SIG-M5 treated with dmso at 0.1 percent for 504 hours (cell line): Measurements from ENCODE around the gene CUX1.
"Not testable (repeated sequence)": the region's sequence is repeated elsewhere in the genome, so short reads cannot be mapped to it uniquely, and the experiment has no call there.

ENCODE experiments used
- DNase-seq: peaks from one replicate; lab custom pipeline; 2025; ENCODE audit not compliant: unreplicated experiment; lab: John Stamatoyannopoulos, UW

The CUX1 gene

DNA sequence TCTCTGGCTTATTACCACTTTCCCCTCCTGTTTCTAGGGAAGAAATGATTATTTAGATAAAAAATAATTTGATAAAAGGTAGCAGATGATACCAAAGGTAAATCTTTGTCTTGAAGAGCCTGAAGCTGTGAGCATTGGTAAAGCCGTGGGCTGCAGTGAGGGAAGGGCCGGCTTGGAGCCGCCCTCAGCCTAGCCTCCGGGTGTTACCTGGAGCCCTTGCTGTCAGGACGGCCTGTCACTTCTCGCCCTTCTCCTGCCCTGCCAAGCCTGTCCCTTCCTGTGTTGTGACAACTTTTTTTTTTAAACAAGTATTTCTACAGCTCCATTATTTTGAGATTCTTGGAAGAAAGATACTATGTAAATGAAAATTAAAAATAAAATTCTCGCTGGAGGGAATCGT, 7.0 kb downstream of the CUX1 start:
- DNase-seq: no peak

DNA sequence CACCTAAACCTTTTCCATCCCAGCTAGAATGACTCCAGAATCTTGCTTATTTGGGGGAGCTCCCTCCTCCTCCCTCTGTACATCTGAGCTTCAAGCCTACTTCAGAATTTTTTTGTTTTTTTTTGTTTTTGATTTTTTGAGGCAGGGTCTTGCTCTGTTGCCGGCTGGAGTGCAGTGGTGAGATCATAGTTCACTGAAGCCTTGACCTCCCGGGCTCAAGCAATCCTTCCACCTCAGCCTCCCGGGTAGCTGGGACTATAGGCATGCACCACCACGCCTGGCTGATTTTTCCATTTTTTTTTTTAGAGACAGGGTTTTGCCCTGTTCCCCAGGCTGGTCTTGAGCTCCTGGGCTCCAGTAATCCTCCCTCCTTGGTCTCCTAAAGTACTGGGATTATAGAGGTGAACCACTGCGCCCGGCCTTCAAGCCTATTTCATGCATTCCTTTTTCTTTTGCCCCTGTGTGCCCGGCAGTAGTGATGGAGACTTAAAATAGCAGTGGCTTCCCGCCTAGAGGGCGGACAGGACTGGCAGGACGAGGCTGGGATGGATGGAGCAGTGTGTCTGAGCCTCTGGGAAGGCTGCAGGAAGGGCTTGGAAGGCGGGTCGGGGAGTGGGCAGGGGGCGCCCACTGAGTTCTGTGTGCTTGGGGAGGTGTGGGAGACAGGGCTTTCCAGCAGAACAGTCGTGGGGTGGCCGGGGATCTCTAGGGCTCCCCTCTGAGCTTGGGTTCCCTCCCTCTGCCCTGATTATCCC, 8.8 kb downstream of the CUX1 start:
- DNase-seq: no peak

DNA sequence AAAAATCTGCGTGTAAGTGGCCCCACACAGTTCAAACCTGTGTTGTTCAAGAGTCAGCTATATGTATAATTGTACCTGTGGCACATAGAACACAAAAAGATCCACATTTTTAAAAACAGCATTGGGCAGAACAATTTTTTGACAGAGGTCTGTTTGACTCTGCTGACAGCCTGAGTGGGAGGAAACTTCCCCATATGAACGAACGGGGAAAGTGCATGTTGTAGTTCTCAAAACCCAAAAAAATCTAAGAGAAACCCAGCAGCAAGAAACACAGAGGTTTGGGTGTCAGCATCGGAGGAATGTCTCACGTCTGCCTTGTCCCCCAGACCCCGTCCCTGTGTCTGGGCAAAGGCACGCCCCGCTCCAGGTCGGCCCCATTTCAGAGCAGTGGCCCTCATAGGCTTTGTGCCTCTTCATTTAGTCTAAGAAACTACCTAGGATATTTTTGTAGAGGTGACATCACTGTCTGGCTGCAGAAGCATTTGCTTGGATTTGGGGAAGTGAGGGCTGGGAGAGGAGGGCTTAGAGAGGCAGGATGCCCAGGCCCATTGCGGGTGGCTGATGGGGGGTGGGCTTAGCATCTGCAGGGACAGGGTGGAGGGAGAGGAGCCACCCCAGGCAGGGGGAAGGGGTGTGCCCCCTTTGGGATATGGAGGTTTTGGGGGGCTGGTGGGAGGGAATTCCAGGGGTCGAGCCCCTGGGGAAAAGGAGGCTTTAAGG, 11.0 kb downstream of the CUX1 start:
- no peak for DNase-seq

DNA sequence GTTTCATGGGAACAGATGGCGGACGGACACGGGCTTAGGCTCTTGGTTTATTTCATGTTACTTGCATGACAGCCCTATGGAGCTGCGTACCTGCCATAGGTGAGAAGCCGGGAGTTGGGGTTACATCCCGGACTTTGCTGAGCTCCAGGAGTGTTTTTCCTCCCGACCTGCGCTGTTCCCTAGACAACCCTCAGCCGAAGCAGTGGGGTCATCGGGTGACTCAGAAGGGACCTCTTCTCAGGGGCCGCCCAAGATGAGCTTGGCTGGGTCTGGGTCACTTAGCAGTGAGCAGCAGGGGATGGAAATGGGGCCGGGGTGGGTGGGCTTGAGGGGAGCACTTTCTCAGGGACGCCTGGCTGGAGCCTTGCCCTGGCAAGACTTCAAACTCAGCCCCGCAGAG, 11.9 kb downstream of the CUX1 start:
- DNase-seq: no peak

DNA sequence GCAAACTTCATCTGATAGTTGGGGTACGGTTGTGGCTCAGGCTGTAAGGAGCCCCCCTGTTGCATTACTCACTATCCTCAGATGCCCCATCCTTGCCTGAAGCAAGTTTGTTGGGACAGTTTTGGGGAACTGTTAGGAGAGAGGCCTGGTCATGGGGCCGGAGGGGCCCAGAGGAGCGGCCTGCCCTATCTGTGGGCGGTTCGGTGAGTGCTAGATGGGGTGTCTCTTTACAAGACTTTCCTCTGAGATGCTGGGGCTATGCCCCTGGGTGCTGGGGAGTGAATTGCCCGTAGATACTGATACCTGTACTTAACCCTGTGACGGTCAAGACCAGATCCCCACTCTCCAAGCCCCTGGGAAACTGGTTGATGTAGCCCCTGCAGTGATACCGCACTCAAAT, 12.4 kb downstream of the CUX1 start:
- no peak for DNase-seq

DNA sequence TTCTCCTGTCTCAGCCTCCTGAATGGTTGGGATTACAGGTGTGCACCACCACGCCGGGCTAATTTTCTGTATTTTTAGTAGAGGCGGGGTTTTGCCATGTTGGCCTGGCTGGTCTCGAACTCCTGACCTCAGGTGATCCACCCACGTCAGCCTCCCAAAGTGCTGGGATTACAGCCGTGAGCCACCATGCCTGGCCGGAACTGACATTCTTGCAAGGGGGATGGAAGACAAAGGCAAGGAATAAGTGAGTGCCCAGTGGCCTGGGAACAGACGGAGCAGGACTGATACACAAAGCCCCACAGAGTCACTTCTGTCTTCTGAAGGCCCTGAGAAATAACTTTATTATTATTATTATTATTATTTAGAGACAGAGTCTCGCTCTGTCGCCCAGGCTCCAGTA, 14.0 kb downstream of the CUX1 start:
- not testable (repeated sequence) for DNase-seq

DNA sequence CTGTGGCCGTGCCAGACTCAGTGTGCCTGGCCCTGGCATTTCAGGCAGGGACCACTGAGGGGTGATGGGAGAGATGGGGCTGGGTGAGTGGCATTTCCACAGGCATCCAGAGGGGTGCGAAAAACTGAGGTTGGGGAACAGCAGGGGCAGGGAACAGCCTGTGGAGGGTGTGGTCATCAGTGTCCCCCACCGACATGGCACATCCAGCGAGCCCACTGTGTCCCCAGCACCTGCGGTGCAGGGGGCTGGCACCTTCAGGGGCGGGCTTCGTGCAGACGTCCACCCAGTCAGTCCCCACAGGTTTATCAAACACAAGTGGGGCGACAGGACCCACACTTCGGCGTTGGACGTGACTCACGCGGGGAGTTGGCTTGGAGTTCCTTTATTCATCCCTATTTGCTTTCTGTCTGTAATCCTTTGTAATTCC, 14.8 kb downstream of the CUX1 start:
- no peak for DNase-seq

DNA sequence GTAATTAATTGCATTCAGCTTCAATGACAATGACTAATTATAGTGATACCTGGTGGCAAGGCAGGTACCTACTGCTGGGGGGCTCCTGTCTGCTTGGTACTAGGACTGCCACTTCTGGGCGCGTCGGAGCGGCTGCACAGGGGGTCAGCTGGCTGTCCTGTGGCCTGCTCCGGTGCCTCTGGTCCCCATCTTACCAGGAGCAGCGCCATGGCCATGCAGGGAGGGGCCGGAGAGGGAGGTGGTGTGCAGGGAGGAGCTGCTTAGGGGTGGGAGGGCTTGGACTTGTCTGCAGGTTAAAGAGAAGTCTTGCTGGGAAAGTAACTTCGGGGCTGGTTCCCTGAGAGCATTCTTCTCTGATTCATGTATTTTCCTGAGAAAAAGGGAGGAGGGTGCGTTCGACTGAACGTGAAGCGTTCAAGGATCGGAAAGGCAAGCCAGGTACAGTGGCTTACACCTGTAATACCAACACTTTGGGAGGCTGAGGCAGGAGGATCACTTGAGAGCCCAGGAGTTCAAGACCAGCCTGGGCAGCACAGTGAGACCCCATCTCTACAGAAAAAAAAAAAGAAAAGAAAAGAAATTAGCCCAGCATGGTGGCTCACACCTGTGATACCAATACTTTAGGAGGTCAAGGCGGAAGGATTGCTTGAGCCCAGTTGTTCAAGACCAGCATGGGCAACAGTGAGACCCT, 15.4 kb downstream of the CUX1 start:
- DNase-seq: no peak

DNA sequence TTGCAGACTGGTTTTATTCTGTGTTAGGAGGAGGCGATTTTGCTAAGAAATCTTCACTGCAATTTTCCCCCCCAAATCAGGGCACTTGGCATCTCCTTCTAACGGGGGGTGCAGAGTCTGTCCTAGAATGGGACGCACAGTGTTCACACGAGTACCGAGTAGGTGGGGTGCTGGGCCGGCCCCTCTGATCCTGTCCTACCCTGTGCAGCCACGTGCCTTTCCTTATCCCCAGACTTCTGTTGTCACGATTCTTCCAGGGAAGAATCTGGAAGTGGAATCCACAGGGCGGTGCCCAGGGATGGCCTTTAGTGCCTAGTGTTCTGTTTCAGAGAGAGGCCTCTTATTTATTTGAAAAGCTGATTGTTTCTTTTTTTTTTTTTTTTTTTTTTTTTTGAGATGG, 16.4 kb downstream of the CUX1 start:
- DNase-seq: no peak

DNA sequence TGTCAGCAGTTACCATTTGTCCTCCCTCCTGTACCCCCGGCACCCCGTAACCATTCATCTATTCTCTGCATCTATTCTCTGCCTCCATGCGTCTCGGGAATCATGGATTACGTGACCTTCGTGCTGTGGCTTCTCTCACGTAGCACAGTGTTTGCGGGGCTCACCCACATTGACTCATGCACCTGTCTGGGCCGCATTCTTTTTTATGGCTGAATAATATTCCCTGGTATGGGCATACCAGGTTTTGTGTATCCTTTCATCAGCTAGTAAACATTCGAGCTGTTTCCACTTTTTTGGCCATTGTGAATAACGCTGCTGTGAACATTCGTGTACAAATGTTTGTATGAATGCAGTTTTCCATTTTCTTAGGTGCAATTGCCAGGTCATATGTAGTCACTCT, 17.7 kb downstream of the CUX1 start:
- no peak for DNase-seq

DNA sequence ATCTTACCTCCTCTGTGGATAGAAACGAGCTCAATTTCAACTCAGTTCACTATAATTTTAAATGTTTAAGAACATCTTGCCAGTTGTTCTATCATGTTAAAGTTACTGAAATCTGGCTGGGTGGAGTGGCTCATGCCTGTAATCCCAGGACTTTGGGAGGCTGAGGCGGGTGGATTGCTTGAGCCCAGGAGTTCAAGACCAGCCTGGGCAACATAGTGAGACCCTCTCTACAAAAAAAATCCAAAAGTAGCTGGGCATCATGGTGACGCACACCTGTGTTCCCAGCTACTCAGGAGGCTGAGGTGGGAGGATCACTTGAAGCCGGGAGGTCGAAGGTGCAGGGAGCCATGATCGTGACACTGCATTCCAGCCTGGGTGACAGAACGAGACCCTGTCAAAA, 20.0 kb downstream of the CUX1 start:
- DNase-seq: not testable (repeated sequence)

DNA sequence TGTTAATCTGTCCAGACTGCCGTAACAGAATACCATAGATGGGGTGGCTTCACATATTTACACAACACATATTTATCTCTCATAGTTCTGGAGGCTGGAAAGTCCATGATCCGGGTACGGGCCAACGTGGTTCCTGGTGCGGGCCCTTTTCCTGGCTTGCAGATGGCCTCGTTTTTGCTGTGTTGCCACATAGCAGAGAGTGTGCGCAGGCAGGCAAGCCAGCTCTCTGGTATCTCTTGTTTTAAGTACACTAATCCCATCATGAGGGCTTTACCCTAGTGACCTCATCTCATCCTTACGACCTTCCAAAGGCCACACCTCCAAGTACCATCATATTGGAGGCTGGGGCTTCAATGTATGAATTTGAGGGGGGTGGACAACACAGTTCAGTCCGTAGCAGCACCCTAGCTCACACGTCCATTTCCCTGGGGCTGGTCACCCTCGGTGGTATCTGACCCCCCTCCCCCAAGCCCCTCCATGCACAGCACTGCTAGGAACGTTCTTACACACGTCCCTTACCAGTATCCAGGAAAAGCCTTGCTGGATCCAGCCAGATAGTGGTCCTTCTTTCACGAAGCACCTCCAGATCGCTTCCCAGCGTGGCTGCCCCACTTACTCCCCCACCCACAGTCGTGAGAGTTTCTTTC, 21.5 kb downstream of the CUX1 start:
- DNase-seq: no peak

DNA sequence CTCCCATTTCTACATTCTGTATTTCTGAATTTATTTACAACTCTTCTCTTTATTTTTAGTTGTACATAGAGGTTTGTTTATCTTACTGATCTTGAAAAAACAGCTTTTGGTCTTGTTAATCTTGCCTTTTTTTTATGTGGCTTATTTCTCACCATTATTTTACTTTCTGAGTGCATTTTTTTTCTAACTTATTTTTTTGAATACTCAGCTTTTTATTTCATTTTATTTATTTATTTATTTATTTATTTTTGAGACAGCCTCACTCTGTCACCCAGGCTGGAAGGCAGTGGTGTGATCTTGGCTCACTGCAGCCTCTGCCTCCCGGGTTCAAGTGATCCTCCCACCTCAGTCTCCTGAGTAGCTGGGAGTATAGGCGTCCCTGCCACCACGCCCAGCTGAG, 23.9 kb downstream of the CUX1 start:
- DNase-seq: no peak

DNA sequence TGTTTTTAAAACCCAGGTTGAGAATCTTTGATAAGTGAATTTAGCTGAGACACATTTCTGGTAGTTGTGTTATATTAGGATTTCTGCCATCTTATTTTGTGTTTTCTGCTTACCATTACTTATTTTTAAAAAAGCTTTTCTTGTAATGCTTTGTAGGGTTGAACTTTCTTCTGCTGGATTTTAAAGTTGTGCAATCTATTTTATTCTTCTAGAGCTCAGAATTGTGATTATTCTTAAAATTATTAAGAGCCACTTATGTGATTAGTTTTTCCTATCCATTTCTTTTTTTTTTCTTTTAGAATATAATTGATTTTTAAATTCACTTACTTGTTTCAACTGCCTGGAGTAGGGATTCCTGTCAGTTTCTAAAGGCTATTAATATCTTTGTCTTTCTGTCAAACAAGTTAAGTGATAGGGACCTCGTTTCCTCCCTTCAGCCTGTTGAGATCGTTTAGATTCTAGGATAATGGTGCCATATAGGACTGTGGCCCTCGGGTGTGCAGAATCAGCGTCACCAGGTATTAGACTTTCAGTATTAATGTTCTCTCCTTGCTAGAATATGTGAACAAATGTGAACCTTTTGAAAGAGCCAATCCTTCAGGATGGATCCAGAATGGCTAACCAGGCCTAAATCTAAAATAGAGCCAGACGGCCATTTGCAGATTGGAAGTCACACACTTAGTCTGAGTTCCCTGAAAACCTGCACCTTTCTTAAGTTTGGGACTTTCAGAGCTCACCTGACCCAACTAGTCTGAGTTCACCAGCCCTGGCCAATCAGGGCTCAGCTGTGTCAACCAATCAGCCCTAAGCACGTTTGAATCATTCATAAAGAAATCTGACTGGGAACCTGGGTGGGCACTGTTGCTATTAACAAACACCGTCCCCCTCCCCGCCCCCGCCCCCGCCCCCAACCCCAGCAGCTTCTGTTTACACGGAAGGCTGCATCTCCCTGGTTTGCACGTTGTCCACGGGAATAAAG, 26.2 kb downstream of the CUX1 start:
- DNase-seq: no peak

DNA sequence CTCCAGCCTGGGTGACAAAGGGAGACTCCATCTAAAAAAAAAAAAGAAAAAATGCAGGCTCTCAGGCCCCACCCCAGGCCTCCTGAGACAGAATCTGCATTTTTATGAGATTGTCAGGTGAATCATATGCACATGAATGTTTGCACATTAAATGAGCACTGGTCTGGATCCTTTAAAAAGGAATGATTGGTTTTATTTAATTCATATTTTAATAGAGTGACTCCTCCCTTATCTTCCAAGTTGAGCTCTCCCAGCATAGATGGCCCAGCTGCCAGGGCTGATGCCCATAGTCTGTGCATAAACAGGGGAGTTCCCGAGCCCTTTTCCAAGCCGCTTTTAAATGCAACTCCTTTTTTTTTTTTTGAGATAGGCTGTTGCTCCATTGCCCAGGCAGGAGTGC, 28.5 kb downstream of the CUX1 start:
- no peak for DNase-seq

DNA sequence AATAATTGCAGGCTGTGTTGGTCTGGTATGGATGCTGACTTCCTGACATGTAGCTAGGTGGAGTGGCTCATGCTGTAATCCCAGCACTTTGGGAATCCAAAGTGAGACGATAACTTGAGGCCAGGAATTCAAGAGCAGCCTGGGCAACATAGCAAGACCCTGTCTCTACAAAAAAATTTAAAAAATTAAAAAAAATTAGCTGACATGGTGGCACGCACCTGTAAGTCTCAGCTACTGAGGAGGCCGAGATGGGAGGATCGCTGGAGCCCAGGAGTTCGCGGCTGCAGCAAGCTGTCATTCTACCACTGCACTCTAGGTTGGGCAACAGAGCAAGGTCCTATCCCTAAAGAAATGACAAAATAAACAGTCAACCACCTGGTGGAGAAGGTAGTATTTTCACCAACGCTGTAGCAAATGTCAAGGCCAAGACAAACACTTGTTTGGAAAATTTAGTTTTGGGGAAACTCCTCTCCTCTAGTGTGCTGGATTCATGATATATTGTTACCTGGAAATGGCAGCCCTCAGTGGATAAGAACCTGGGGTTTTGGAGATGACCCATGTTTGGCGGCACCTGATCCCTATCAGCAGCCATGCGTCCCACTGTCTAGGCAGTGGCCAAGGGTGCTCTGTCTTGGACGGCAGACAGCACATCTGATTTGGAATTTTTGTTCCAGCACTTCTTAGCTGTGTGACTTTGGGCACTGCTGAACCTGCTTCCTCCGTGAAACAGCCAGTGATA, 29.5 kb downstream of the CUX1 start:
- DNase-seq: no peak

DNA sequence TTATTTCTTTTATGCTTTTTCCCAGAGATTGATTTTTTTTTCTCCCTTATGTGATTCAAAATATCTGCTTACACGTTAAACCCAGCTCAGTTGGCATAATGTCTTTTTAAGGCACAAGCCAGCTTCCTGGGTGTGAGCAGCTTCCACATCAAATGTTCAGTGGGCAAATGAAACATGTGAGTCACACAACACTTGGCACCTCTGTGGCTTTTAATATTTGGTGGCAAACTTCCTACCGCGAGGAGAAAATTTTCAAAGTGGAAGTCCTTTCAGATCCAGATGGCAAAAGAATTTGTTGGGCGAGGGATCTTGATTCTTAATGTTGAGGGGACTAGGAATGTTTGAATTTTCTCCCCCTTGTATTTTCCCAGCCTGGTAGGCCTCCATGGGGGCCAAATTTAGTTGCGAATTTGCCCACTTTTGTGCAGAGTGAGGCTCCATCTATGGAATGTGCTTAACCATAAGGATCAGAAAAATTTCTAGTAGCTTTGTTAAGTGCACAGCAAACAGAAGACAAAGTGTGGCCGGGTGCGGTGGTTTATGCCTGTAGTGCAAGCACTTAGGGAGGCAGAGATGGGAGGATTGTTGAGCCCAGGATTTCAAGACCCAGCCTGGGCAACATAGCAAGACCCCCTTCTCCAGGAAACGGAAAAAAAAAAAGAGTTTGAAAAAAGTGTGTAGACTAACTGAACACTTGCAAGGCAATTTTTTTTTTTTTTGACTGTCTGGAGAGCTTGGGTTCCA, 31.0 kb downstream of the CUX1 start:
- no peak for DNase-seq

DNA sequence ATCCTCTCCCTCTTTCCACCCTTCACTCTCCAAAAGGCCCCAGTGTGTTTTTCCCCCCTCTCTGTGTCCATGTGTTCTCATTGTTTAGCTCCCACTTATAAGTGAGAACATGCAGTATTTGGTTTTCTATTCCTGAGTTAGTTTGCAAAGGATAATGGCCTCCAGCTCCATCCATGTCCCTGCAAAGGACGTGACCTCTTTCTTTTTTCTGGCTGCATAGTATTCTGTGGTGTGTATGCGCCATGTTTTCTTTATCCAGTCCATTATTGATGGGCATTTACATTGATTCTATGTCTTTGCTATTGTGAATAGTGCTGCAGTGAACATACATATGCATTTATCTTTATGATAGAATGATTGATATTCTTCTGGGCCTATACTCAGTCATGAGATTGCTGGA, 31.9 kb downstream of the CUX1 start:
- DNase-seq: not testable (repeated sequence)

DNA sequence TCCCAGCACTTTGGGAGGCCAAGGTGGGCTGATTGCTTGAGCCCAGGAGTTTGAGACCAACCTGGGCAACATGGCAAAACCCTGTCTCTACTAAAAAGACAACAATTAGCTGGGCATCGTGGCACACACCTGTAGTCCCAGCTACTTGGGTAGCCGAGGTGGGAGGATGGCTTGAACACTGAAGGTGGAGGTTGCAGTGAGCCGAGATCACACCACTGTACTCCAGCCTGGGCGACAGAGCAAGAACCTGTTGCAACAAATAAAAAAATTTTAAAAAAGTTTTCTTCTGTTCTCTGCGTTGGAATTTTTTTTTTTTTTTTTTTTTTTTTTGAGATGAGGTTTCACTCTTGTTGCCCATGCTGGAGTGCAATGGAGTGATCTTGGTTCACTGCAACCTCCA, 34.9 kb downstream of the CUX1 start:
- not testable (repeated sequence) for DNase-seq
